Neutrophil (primary cell): ENCODE data around the gene KASH5.

Source experiments
- H3K27ac ChIP-seq: fragments of 200-600 bp; sonication (generic); 2 replicates; pipeline ENCODE4 v1.5.1; 2016; ENCODE audit warnings: mild to moderate bottlenecking, moderate library complexity
- H3K27me3 ChIP-seq: fragments of 200-600 bp; sonication (generic); 2 replicates; pipeline ENCODE4 v1.6.0; 2016; ENCODE audit warnings: mild to moderate bottlenecking
- H3K36me3 ChIP-seq: fragments of 200-600 bp; sonication (generic); 2 replicates; pipeline ENCODE4 v1.5.1; 2017
- H3K4me1 ChIP-seq, 2 experiments: fragments of 200-600 bp in 1 of 2; sonication (generic) in 1 of 2; 1 replicate in 1 of 2; 2 replicates in 1 of 2; pipeline versions ENCODE4 v1.5.1 to v1.6.1; 2013 to 2016; ENCODE audit warnings: low read depth in 1 of 2, low read length in 1 of 2, mild to moderate bottlenecking in 1 of 2, moderate library complexity in 1 of 2; ENCODE audit not compliant: control insufficient read depth in 1 of 2, insufficient read depth in 1 of 2
- H3K4me3 ChIP-seq, 2 experiments: fragments of 200-600 bp in 1 of 2; sonication (generic) in 1 of 2; 1 replicate in 1 of 2; 2 replicates in 1 of 2; pipeline ENCODE4 v1.5.1; 2013 to 2016; ENCODE audit warnings: low read depth in 1 of 2, low read length in 1 of 2, mild to moderate bottlenecking in 1 of 2, moderate library complexity in 1 of 2
- H3K9me3 ChIP-seq: fragments of 200-600 bp; sonication (generic); 2 replicates; pipeline ENCODE4 v1.5.1; 2016
- CTCF ChIP-seq: fragments of 200-600 bp; sonication (generic); IDR thresholded peaks from 2 replicates; pipeline ENCODE4 v1.5.1; 2016; ENCODE audit warnings: antibody characterized with exemption

The KASH5 gene

DNA sequence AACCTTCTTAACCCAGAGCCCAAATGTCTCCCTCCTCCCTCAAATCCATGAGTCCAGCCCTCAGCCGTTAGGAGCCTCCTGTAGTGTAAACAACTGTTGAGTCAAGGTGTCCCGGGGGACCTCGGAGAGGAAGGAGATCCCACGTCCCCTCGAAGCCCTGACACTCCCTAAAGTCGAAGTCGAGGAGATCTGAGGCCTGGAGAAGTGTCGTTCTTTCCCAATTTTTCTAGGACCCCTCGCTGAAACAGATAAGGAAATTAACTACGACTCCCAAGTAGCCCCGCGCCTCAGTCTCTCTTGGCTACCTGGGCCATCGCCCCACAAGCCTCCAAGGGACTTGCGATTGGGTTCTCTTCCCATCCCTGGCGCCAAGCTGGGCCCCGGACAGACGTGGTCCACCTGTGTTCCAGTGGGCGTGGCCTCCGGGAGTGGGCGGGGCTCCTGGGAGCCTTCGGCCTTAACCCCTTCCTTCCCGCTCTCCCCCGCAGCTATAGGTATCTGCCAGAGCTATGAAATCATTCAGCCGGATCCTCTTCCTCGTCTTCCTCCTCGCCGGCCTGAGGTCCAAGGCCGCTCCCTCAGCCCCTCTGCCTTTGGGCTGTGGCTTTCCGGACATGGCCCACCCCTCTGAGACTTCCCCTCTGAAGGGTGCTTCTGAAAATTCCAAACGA lies 38.0 kb downstream of the KASH5 start:
- Histone ChIP-seq H3K27me3 (peaks cover 100% of the 10 kb centered on the region), H3K9me3 (no peaks in the 10 kb centered on the region), H3K4me1 (peaks cover 12 to 17% of the 10 kb centered on the region in 2 experiments), H3K27ac (no peak overlapping the region), H3K36me3 (no peaks in the 10 kb centered on the region), H3K4me3 (no peak overlapping the region)
- TF ChIP-seq CTCF = no peak

DNA sequence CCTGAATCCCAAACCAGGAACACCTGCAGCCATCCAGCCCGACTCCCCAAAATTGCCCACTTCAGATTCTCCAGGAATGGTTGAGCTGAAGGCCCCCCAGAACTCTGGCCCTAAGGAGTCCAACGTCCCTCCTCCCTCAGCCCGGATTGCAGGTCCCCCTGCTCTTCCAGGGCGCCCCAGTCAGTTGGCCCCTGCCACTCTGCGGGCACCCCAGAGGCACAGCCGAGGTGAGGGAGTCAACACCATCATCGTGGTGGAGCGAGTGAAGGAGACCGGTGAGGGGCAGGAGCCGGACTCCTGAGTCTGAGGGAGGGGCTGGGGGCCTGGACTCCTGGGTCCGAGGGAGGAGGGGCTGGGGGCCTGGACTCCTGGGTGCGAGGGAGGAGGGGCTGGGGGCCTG lies 39.3 kb downstream of the KASH5 start:
- H3K36me3 ChIP-seq = no peaks in the 10 kb centered on the region
- H3K9me3 ChIP-seq = no peaks in the 10 kb centered on the region
- H3K27ac ChIP-seq = no peak overlapping the region
- TF ChIP-seq CTCF = no peak
- peaks cover 100% of the 10 kb centered on the region for H3K27me3 ChIP-seq
- peaks cover 6 to 11% of the 10 kb centered on the region in 2 experiments for H3K4me1 ChIP-seq
- no peak overlapping the region for H3K4me3 ChIP-seq

DNA sequence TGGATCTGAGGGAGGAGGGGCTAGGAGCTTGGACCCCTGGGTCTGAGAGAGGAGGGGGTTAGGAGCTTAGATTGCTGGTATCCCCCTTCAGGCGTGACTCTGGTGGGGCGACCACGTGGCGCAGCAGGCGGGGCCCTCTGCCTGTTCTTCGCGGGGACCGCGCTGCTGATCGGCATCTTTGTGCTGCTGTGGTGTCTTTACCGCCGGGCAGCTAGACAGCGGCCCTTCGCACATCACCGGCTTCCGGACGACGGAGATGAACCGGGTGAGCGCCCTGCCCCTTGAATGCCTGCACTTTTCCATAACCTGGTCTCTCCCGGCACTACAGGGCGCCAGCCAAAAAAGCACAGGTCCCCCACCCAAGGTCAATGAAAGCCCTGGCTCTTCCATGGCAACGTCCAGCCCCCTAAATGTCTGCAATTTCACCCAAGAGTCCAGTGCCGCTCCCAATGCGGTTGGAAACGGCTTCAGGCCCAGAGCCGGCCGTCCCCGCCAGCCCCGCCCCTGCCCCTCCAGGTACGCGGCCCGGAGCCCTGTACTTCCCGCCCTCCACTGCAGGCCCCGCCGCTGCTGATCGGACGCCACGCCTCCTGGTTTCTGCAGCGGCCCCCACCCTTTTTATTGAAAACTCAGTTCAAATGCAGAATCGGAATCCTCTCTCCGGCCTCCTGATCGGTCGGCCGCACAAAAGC lies 40.0 kb downstream of the KASH5 start:
- no peaks in the 10 kb centered on the region for H3K9me3 ChIP-seq
- H3K36me3 ChIP-seq = no peaks in the 10 kb centered on the region
- peaks cover 100% of the 10 kb centered on the region for H3K27me3 ChIP-seq
- TF ChIP-seq CTCF = no peak
- no peak overlapping the region for H3K27ac ChIP-seq
- H3K4me1 ChIP-seq = peaks cover 0 to 5% of the 10 kb centered on the region in 2 experiments
- no peak overlapping the region for H3K4me3 ChIP-seq

GRCh38 chr19:49428547-49429451 lies 40.8 kb downstream of the KASH5 start:
- H3K27ac ChIP-seq = no peak overlapping the region
- no peak overlapping the region for H3K4me3 ChIP-seq
- H3K36me3 ChIP-seq = no peaks in the 10 kb centered on the region
- no peaks in the 10 kb centered on the region for H3K4me1 ChIP-seq
- H3K9me3 ChIP-seq = no peaks in the 10 kb centered on the region
- peaks cover 100% of the 10 kb centered on the region for H3K27me3 ChIP-seq
- no peak for TF ChIP-seq CTCF

DNA sequence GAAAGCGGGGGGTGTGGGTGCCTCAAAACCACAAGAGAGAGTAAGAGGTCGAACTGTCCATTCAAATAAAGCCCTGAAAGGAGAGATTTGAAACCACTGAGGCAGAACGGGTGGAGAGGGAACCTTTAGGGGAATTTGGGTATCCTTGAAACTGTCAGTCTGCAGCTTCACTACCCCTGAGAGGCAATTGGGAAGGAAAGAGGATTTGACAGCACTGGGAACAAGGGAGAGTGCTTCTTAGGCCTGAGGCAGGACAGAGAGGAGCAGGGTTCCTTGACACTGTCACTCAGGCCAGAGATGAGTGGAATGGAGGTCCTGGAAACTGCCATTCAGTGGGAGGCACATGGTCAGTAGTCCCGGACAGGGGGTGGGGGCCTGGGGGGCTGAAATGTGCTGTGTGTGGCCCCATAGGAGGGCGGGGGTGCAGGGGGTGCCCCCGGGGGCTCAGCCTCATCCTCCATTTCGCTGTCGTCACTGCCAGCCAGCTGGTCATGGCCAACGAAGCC lies 42.2 kb downstream of the KASH5 start:
- no peaks in the 10 kb centered on the region for H3K36me3 ChIP-seq
- TF ChIP-seq CTCF = no peak
- no peak overlapping the region for H3K4me3 ChIP-seq
- no peaks in the 10 kb centered on the region for H3K9me3 ChIP-seq
- H3K27ac ChIP-seq = no peak overlapping the region
- no peaks in the 10 kb centered on the region for H3K4me1 ChIP-seq
- H3K27me3 ChIP-seq = peaks cover 100% of the 10 kb centered on the region
